ENCODE measurements around the gene LLGL2.

The LLGL2 gene

GRCh38 chr17:75557852-75558665 is 32.6 kb downstream of the LLGL2 start:
- CTCF ChIA-PET, result interaction anchor here (0.8 to 1.0 kb wide), 2 partner anchors 33 to 43 kb away, joined by 3 to 4 read pairs; partner anchors contain the start of gene LLGL2

GRCh38 chr17:75558666-75559530 is 33.4 kb downstream of the LLGL2 start:
- no peak for DNase-seq (ENCODE audit: extremely low spot score)
- ChIA-PET POLR2A (interaction anchor here (1.2 kb wide), 1 partner anchor 42 kb away, joined by 4 read pairs; no protein-coding TSS in a partner anchor), CTCF (interaction anchor here (0.8 kb wide), 1 partner anchor 42 kb away, joined by 3 read pairs; no protein-coding TSS in a partner anchor)
- TF ChIP-seq NFRKB (IDR thresholded peaks at IDR 0.05), result no peak

More at GRCh38 chr17:75557852-75558665, 32.6 kb downstream of the LLGL2 start:
- DNase-seq (ENCODE audit: extremely low spot score), result no peak
- no peak for TF ChIP-seq FOXA1 (IDR thresholded peaks at IDR 0.05)
- TF ChIP-seq ARNT (IDR thresholded peaks at IDR 0.05), result no peak
- no peak for TF ChIP-seq FOXK2 (IDR thresholded peaks at IDR 0.05)
- no peak for TF ChIP-seq SUZ12 (IDR thresholded peaks at IDR 0.05)
- no peak for TF ChIP-seq TARDBP (IDR thresholded peaks at IDR 0.05)
- TF ChIP-seq CTBP1 (IDR thresholded peaks at IDR 0.05; ENCODE audit: borderline replicate concordance), result no peak
- TF ChIP-seq PKNOX1 (IDR thresholded peaks at IDR 0.05), result no peak
- TF ChIP-seq L3MBTL2 (conservative IDR thresholded peaks at IDR 0.05), result no peak
- TF ChIP-seq LEF1 (IDR thresholded peaks at IDR 0.05; ENCODE audit: borderline replicate concordance), result no peak
- TF ChIP-seq ELF4 (IDR thresholded peaks at IDR 0.05), result no peak
- TF ChIP-seq NFRKB (IDR thresholded peaks at IDR 0.05), result no peak
- no peak for TF ChIP-seq HDGF (IDR thresholded peaks at IDR 0.05; ENCODE audit: borderline replicate concordance)
- POLR2A ChIA-PET, result no interaction called here

- TF ChIP-seq BHLHE40 (IDR thresholded peaks at IDR 0.05; ENCODE audit: borderline replicate concordance) (no peak), HDGF (IDR thresholded peaks at IDR 0.05; ENCODE audit: borderline replicate concordance) (no peak), FOXK2 (IDR thresholded peaks at IDR 0.05) (no peak), SUZ12 (IDR thresholded peaks at IDR 0.05) (no peak), ZNF384 (IDR thresholded peaks at IDR 0.05) (no peak), L3MBTL2 (conservative IDR thresholded peaks at IDR 0.05) (no peak), ARNT (IDR thresholded peaks at IDR 0.05) (no peak), PKNOX1 (IDR thresholded peaks at IDR 0.05) (no peak), FOXM1 (IDR thresholded peaks at IDR 0.05; ENCODE audit: borderline replicate concordance) (no peak), FOXA1 (IDR thresholded peaks at IDR 0.05) (no peak), LEF1 (IDR thresholded peaks at IDR 0.05; ENCODE audit: borderline replicate concordance) (no peak), NFRKB (IDR thresholded peaks at IDR 0.05) (no peak), CTBP1 (IDR thresholded peaks at IDR 0.05; ENCODE audit: borderline replicate concordance) (no peak), SP1 (IDR thresholded peaks at IDR 0.05) (no peak), TARDBP (IDR thresholded peaks at IDR 0.05) (no peak), ELF4 (IDR thresholded peaks at IDR 0.05) (no peak)
- ChIA-PET CTCF (no interaction called here), POLR2A (interaction anchor here (1.2 kb wide), 1 partner anchor 43 kb away, joined by 4 read pairs; no protein-coding TSS in a partner anchor)
- DNase-seq (ENCODE audit: extremely low spot score), result no peak
Measured at GRCh38 chr17:75559958-75560533, 34.5 kb downstream of the LLGL2 start.

GRCh38 chr17:75561927-75562603 is 36.6 kb downstream of the LLGL2 start:
- POLR2A ChIA-PET, result no interaction called here
- TF ChIP-seq L3MBTL2 (conservative IDR thresholded peaks at IDR 0.05) (no peak), SP1 (IDR thresholded peaks at IDR 0.05) (no peak), HDGF (IDR thresholded peaks at IDR 0.05; ENCODE audit: borderline replicate concordance) (no peak), SUZ12 (IDR thresholded peaks at IDR 0.05) (no peak), ZNF384 (IDR thresholded peaks at IDR 0.05) (no peak), BHLHE40 (IDR thresholded peaks at IDR 0.05; ENCODE audit: borderline replicate concordance) (no peak), ELF4 (IDR thresholded peaks at IDR 0.05) (no peak), ARNT (IDR thresholded peaks at IDR 0.05) (no peak), FOXA1 (IDR thresholded peaks at IDR 0.05) (no peak), CTBP1 (IDR thresholded peaks at IDR 0.05; ENCODE audit: borderline replicate concordance) (no peak), NFRKB (IDR thresholded peaks at IDR 0.05) (no peak), TARDBP (IDR thresholded peaks at IDR 0.05) (no peak), FOXM1 (IDR thresholded peaks at IDR 0.05; ENCODE audit: borderline replicate concordance) (no peak), FOXK2 (IDR thresholded peaks at IDR 0.05) (no peak), LEF1 (IDR thresholded peaks at IDR 0.05; ENCODE audit: borderline replicate concordance) (no peak), PKNOX1 (IDR thresholded peaks at IDR 0.05) (no peak)
- CTCF ChIA-PET, result interaction anchor here (0.7 kb wide), 1 partner anchor 186 kb away, joined by 9 read pairs; no protein-coding TSS in a partner anchor
- no peak for DNase-seq (ENCODE audit: extremely low spot score)

Measured in HEK293T (cell line).